H1 (cell line): Measurements from ENCODE around the gene ACKR2. TPM values are rescaled to one million over a fixed set of nuclear protein-coding genes. Genes with fewer than 3 reads are reported as not detected.

Experiments used
- polyA plus RNA-seq, 7 experiments: library from polyadenylated mRNA; depleted of rRNA in 3 of 7; stranded (reverse) in 5 of 7; unstranded in 2 of 7; fragments of >200 nt in 5 of 7; fragments of 200-250 nt in 2 of 7; gene quantifications; 1 replicate in 5 of 7; 2 replicates in 1 of 7; 4 replicates in 1 of 7; pipeline versions ENCODE4 v1.2.1 to v1.2.3, GENCODE V29; 2011 to 2013; ENCODE audit warnings: missing spikeins in 2 of 7, mixed read lengths in 2 of 7
- total RNA-seq: library from RNA; stranded (reverse); fragmentation: NEBNext Ultra II Directional; extraction: Animal tissue kit (Norgen Biotek cat#: 25700); gene quantifications from 2 replicates; pipeline ENCODE4 v1.2.1, GENCODE V29; 2021
- TF ChIP-seq, protein P1 (sequence below): IDR thresholded peaks from 2 replicates; pipeline ENCODE4 v1.6.1; 2012; ENCODE audit warnings: inconsistent platforms

The ACKR2 gene
- total and polyA plus RNA-seq, 2 of the 8 experiments (the other 6 are each of a cell fraction or from before 2014, with no cell fraction given): 0.09 to 0.12 TPM

DNA sequence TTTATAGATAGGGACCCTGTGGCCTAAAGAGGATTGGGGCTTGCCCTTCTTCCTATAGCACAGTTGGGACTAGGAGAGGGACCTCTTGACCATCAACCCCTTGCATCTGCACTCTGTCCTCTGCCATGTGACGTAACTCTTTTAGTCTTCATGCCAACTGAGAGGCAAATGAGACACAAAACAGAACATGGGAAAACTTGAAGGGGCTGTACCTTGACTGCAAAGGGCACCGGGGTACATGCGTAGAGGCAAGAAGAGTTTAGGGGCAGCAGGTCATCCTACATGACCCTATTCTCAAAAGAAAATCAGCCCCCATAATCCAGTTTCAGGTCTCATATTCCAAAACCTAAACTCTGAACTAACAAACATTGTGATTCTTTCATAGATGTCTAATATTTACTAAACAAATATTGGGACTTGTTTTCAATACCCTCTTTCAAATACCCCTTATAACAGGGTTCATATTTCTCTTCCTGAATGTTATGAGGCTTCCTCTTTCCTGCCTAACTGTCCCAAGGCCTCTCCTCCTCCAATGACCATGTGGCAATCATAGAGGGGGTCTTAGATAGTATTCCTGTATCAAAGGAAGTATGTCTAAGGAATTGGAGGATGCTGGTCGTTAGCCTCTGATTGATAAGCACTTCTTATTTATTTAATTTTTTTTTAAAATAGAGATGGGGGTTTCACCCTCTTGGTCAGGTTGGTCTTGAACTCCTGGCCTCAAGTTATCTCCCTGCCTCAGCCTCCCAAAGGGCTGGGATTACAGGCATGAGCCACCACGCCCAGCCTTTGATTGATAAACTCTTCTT lies 20.6 kb downstream of the ACKR2 start (continued):
- TF ChIP-seq, protein P1, sequence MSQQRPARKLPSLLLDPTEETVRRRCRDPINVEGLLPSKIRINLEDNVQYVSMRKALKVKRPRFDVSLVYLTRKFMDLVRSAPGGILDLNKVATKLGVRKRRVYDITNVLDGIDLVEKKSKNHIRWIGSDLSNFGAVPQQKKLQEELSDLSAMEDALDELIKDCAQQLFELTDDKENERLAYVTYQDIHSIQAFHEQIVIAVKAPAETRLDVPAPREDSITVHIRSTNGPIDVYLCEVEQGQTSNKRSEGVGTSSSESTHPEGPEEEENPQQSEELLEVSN: no peak
